ENCODE measurements around the gene PCDHGA4.
"Not testable (repeated sequence)": the region's sequence is repeated elsewhere in the genome, so short reads cannot be mapped to it uniquely, and the experiment has no call there.

The PCDHGA4 gene

GRCh38 chr5:141371572-141372475, 17.0 kb downstream of the PCDHGA4 start:
- H3K27ac ChIP-seq, result no peak overlapping the region
- DNase-seq (ENCODE audit: low spot score), result no peak
- ChIA-PET POLR2A (ENCODE audit: low non-redundant PET) (no interaction called here), CTCF (interaction anchor here (0.5 to 1.5 kb wide), 5 partner anchors 46 to 248 kb away, joined by 3 to 7 read pairs (median 3); no protein-coding TSS in a partner anchor)
- TF ChIP-seq, protein P1, sequence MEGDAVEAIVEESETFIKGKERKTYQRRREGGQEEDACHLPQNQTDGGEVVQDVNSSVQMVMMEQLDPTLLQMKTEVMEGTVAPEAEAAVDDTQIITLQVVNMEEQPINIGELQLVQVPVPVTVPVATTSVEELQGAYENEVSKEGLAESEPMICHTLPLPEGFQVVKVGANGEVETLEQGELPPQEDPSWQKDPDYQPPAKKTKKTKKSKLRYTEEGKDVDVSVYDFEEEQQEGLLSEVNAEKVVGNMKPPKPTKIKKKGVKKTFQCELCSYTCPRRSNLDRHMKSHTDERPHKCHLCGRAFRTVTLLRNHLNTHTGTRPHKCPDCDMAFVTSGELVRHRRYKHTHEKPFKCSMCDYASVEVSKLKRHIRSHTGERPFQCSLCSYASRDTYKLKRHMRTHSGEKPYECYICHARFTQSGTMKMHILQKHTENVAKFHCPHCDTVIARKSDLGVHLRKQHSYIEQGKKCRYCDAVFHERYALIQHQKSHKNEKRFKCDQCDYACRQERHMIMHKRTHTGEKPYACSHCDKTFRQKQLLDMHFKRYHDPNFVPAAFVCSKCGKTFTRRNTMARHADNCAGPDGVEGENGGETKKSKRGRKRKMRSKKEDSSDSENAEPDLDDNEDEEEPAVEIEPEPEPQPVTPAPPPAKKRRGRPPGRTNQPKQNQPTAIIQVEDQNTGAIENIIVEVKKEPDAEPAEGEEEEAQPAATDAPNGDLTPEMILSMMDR (conservative IDR thresholded peaks at IDR 0.05; ENCODE audit: low read depth), result no peak

DNA sequence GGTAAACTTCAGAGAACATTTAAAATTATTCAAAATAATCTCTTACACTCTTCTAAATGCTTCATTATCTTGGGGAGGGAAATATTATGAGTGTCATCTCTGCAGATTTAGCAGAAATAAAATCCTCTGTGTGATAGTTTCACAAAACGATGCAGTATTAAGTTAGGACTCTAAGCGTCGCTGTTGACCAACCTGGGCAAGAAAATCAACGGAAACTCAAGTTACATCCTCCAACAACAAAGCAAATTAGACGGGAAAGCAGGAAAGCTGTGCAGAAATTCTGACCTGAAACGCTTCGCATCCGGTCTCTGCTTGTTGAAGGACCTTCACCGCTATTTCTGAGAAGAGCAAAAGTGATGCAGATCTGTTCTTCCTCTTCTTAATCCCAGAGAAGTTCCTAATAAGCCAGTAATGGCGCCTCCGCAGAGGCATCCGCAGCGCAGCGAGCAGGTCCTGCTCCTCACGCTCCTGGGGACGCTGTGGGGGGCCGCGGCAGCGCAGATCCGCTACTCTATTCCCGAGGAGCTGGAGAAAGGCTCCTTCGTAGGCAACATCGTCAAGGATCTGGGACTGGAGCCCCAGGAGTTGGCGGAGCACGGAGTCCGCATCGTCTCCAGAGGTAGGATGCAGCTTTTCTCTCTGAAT, 19.0 kb downstream of the PCDHGA4 start, which contains the start of gene PCDHGA6:
Gene PCDHGA6 (plus strand): TSS at position 219 of the 645 bp plus-strand sequence. CDS start 193 bp downstream, at position 412.
- ChIA-PET POLR2A (ENCODE audit: low non-redundant PET) (no interaction called here), CTCF (interaction anchor here (0.6 to 0.9 kb wide), 7 partner anchors 9 to 568 kb away, joined by 3 to 4 read pairs (median 4); partner anchors contain the start of gene PCDHGA5)
- TF ChIP-seq, protein P1 (conservative IDR thresholded peaks at IDR 0.05; ENCODE audit: low read depth), result 0 out of 2 replicates have a peak, but pooled peaks have one; percentile 12
- H3K27ac ChIP-seq, result no peak within 1 kb of the TSS
- DNase-seq (ENCODE audit: low spot score), result no peak

- TF ChIP-seq, protein P1 (conservative IDR thresholded peaks at IDR 0.05; ENCODE audit: low read depth), result no peak
- POLR2A ChIA-PET (ENCODE audit: low non-redundant PET), result no interaction called here
- H3K27ac ChIP-seq, result no peak overlapping the region
- CTCF ChIA-PET, result interaction anchor here (0.6 to 1.0 kb wide), 4 partner anchors 57 to 190 kb away, joined by 3 to 4 read pairs (median 4); no protein-coding TSS in a partner anchor
- DNase-seq (ENCODE audit: low spot score), result no peak
These were observed 19.8 kb downstream of the PCDHGA4 start for GRCh38 chr5:141374627-141375026.

- POLR2A ChIA-PET (ENCODE audit: low non-redundant PET); H3K27ac ChIP-seq; DNase-seq (ENCODE audit: low spot score): not testable (repeated sequence)
- CTCF ChIA-PET, result interaction anchor here (0.7 to 1.0 kb wide), 2 partner anchors 179 to 669 kb away, joined by 3 read pairs; no protein-coding TSS in a partner anchor
These were observed 20.8 kb downstream of the PCDHGA4 start for GRCh38 chr5:141375444-141376155.

DNA sequence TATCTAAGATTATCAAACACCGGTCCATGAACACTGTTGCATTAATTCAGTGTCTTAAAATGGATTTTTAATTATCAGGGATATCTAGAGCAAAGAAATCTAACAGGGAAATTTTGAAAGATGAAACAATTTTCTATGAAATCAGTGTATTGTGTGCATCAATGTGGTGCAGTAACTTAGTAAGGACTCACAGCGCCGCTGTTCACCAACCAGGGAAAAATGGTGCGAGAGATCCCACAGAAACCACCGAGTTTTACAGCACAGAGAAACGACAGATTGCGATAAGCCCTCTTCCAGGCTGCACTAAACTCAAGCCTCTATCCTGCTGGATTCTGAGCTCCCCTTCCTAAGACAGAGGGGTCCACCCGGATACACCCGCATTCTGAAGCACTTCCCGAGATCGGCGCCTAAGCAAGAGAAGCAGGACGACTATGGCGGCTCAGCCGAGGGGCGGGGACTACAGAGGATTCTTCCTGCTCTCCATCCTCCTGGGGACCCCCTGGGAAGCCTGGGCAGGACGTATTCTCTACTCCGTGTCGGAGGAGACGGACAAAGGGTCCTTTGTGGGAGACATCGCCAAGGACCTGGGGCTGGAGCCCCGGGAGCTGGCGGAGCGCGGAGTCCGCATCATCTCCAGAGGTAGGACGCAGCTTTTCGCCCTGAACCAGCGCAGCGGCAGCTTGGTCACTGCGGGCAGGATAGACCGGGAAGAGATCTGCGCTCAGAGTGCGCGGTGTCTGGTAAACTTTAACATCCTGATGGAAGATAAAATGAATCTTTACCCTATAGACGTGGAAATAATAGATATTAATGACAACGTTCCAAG, 27.9 kb downstream of the PCDHGA4 start, which contains the start of gene PCDHGA7:
Gene PCDHGA7 (plus strand): TSS at position 274 of the 826 bp plus-strand sequence. CDS start 158 bp downstream, at position 432.
- peak; percentile 43 for DNase-seq (ENCODE audit: low spot score)
- CTCF ChIA-PET, result interaction anchor here (0.5 to 1.3 kb wide), 5 partner anchors 14 to 185 kb away, joined by 3 to 6 read pairs (median 3); partner anchors contain the start of genes PCDHGA10 and PCDHGB1
- TF ChIP-seq, protein P1 (conservative IDR thresholded peaks at IDR 0.05; ENCODE audit: low read depth), result peak; percentile 61
- H3K27ac ChIP-seq, result no peak within 1 kb of the TSS
- POLR2A ChIA-PET (ENCODE audit: low non-redundant PET), result no interaction called here

- TF ChIP-seq, protein P1 (conservative IDR thresholded peaks at IDR 0.05; ENCODE audit: low read depth), result no peak
- H3K27ac ChIP-seq, result no peak overlapping the region
- ChIA-PET POLR2A (ENCODE audit: low non-redundant PET) (interaction anchor here (0.5 kb wide), 1 partner anchor 154 kb away, joined by 4 read pairs; no protein-coding TSS in a partner anchor), CTCF (interaction anchor here (0.6 to 1.3 kb wide), 3 partner anchors 29 to 184 kb away, joined by 3 to 6 read pairs (median 3); partner anchors contain the start of genes PCDHGA10 and PCDHGB1)
- no peak for DNase-seq (ENCODE audit: low spot score)
These were observed 28.5 kb downstream of the PCDHGA4 start for GRCh38 chr5:141383345-141383744.
